BE2C (cell line): Measurements from ENCODE around the gene CPLX1.

Source experiments
- DNase-seq: peaks from one replicate; pipeline ENCODE4 v3.0.0-alpha.2; 2020
- H3K27me3 ChIP-seq: fragments of 250-450 bp; sonication (Bioruptor Pico); 2 replicates; pipeline ENCODE4 v1.5.1; 2020; ENCODE audit warnings: mild to moderate bottlenecking
- H3K36me3 ChIP-seq: fragments of 250-450 bp; sonication (Bioruptor Pico); 2 replicates; pipeline ENCODE4 v1.5.1; 2020; ENCODE audit warnings: mild to moderate bottlenecking
- H3K4me1 ChIP-seq: fragments of 250-450 bp; sonication (Bioruptor Pico); 2 replicates; pipeline ENCODE4 v1.5.1; 2020
- H3K4me3 ChIP-seq: 2 replicates; pipeline ENCODE4 v1.5.1; 2011; ENCODE audit warnings: low read depth, low read length
- H3K9me3 ChIP-seq: fragments of 250-450 bp; sonication (Bioruptor Pico); 2 replicates; pipeline ENCODE4 v1.5.1; 2020
- CTCF ChIP-seq: IDR thresholded peaks from 2 replicates; pipeline ENCODE4 v1.5.1; 2012; ENCODE audit warnings: mild to moderate bottlenecking, low read depth, low read length

The CPLX1 gene

GRCh38 chr4:825063-825970 lies 612 bp downstream of the CPLX1 start:
- Histone ChIP-seq H3K36me3 (peaks cover 44% of the 10 kb centered on the region), H3K4me3 (peak overlapping the region; percentile 74), H3K4me1 (peaks cover 17% of the 10 kb centered on the region), H3K9me3 (no peaks in the 10 kb centered on the region), H3K27me3 (no peaks in the 10 kb centered on the region)
- TF ChIP-seq CTCF, result no peak
- DNase-seq, result peak; percentile 43

- Histone ChIP-seq H3K4me1 (peaks cover 17% of the 10 kb centered on the region), H3K27me3 (no peaks in the 10 kb centered on the region), H3K36me3 (peaks cover 49% of the 10 kb centered on the region), H3K4me3 (peak overlapping the region; percentile 74), H3K9me3 (no peaks in the 10 kb centered on the region)
- DNase-seq, result peak; percentile 64
- TF ChIP-seq CTCF, result no peak
Measured at GRCh38 chr4:824461-825062, 1.4 kb downstream of the CPLX1 start.

GRCh38 chr4:823761-824460 lies 2.0 kb downstream of the CPLX1 start:
- DNase-seq, result peak; percentile 19
- Histone ChIP-seq H3K4me1 (peaks cover 17% of the 10 kb centered on the region), H3K4me3 (peak overlapping the region; percentile 74), H3K27me3 (no peaks in the 10 kb centered on the region), H3K36me3 (peaks cover 55% of the 10 kb centered on the region), H3K9me3 (no peaks in the 10 kb centered on the region)
- TF ChIP-seq CTCF, result no peak

GRCh38 chr4:823176-823760 lies 2.7 kb downstream of the CPLX1 start:
- H3K27me3 ChIP-seq, result no peaks in the 10 kb centered on the region
- no peak for TF ChIP-seq CTCF
- H3K4me1 ChIP-seq, result peaks cover 17% of the 10 kb centered on the region
- peak; percentile 16 for DNase-seq
- H3K36me3 ChIP-seq, result peaks cover 62% of the 10 kb centered on the region
- H3K4me3 ChIP-seq, result no peak overlapping the region
- H3K9me3 ChIP-seq, result no peaks in the 10 kb centered on the region

- DNase-seq, result no peak
- Histone ChIP-seq H3K9me3 (no peaks in the 10 kb centered on the region), H3K4me3 (no peak overlapping the region), H3K27me3 (no peaks in the 10 kb centered on the region), H3K36me3 (peaks cover 67% of the 10 kb centered on the region), H3K4me1 (peaks cover 17% of the 10 kb centered on the region)
- TF ChIP-seq CTCF, result no peak
Measured at GRCh38 chr4:822361-823175, 3.4 kb downstream of the CPLX1 start.
